Measurements from ENCODE around the gene PAPPA2. TPM values are rescaled to one million over a fixed set of nuclear protein-coding genes. Genes with fewer than 3 reads are reported as not detected.

Gene PAPPA2
- total RNA-seq, 1 experiment from 2014 or later: 0.81 TPM

GRCh38 chr1:176736015-176736414, 273.0 kb downstream of the PAPPA2 start:
- no peak overlapping the region for H3K27ac Mint-ChIP-seq
- H4K91ac ChIP-seq (ENCODE audit: insufficient read length, low read depth, low read length): no peak overlapping the region
- no peaks in the 10 kb centered on the region for H3K27me3 Mint-ChIP-seq (ENCODE audit: low read depth)
- H3K4me1 Mint-ChIP-seq: peaks cover 0 to 7% of the 10 kb centered on the region in 2 experiments; a peak in 2 of 4 replicates
- H3K27me3 ChIP-seq (ENCODE audit: insufficient read depth, low read length): no peaks in the 10 kb centered on the region
- H3K4me1 ChIP-seq (ENCODE audit: insufficient read depth, low read length): no peaks in the 10 kb centered on the region
- H3K56ac ChIP-seq (ENCODE audit: insufficient read length, low read depth, low read length): no peak overlapping the region
- no peak overlapping the region for H3K4ac ChIP-seq (ENCODE audit: low read depth, low read length)
- H3K36me3 Mint-ChIP-seq (ENCODE audit: insufficient read depth in 1 of 3, low read depth in 3 of 3): peaks cover 0 to 2% (median 0%) of the 10 kb centered on the region in 3 experiments; a peak in 3 of 7 replicates
- H3K9me3 Mint-ChIP-seq: no peaks in the 10 kb centered on the region
- H3K23me2 ChIP-seq (ENCODE audit: insufficient read length, low read depth, low read length, poor library complexity, severe bottlenecking): no peaks in the 10 kb centered on the region
- H3K9ac ChIP-seq (ENCODE audit: extremely low read depth, insufficient read length, low read length): no peak overlapping the region
- no peaks in the 10 kb centered on the region for H3K9me3 ChIP-seq (ENCODE audit: control insufficient read depth, low read depth, low read length)
- no peak for TF ChIP-seq CTCF (conservative IDR thresholded peaks at IDR 0.05)
- no peak overlapping the region for H3K23ac ChIP-seq (ENCODE audit: insufficient read length, low read depth, low read length)
- no peak overlapping the region for H3K4me2 ChIP-seq (ENCODE audit: insufficient read depth, insufficient read length, low read length)
- no peak overlapping the region for H3K4me3 Mint-ChIP-seq
- no peaks in the 10 kb centered on the region for H3K79me2 ChIP-seq (ENCODE audit: insufficient read depth, low read length)
- DNase-seq: no peak
- H3K14ac ChIP-seq (ENCODE audit: insufficient read depth, low read length): no peak overlapping the region
- H3K27ac ChIP-seq (ENCODE audit: insufficient read length, low read depth, low read length): no peak overlapping the region
- no peak overlapping the region for H2BK5ac ChIP-seq (ENCODE audit: insufficient read length, low read length)
- H2BK12ac ChIP-seq (ENCODE audit: insufficient read length, low read depth, low read length): no peak overlapping the region
- H3T11ph ChIP-seq (ENCODE audit: low read length): no peak overlapping the region
- H2BK15ac ChIP-seq (ENCODE audit: low read depth, low read length): no peak overlapping the region
- H2AFZ ChIP-seq (ENCODE audit: low read length): no peak overlapping the region
- H4K8ac ChIP-seq (replicated peaks; ENCODE audit: insufficient read length, low read depth, low read length): no peak overlapping the region
- no peak overlapping the region for H3K18ac ChIP-seq (ENCODE audit: insufficient read length, low read depth, low read length)
- H2BK120ac ChIP-seq (ENCODE audit: low read depth, low read length, poor library complexity, severe bottlenecking): no peak overlapping the region
- no peaks in the 10 kb centered on the region for H4K20me1 ChIP-seq (ENCODE audit: control insufficient read depth, insufficient read depth, insufficient read length)
- no peak overlapping the region for H2AK5ac ChIP-seq (ENCODE audit: insufficient read length, low read length)
- no peaks in the 10 kb centered on the region for H3K79me1 ChIP-seq (ENCODE audit: insufficient read depth, low read depth, low read length, poor library complexity, severe bottlenecking)
- H2BK20ac ChIP-seq (ENCODE audit: low read depth, low read length, poor library complexity, severe bottlenecking): no peak overlapping the region
- no peak overlapping the region for H4K5ac ChIP-seq (ENCODE audit: insufficient read length, low read depth, low read length)
